Keratinocyte (primary cell): Measurements from ENCODE around the gene PSMG1. TPM values are rescaled to one million over a fixed set of nuclear protein-coding genes. Genes with fewer than 3 reads are reported as not detected.

Experiments used
- DNase-seq: peaks from one replicate; pipeline ENCODE4 v3.0.0-alpha.2; 2011; ENCODE audit warnings: low read depth, missing footprints, low spot score
- FAIRE-seq: peaks from 2 replicates; lab custom pipeline; 2011; peaks lifted over from hg19 to GRCh38; lab: Jason Lieb, UNC
- H2AFZ ChIP-seq: 2 replicates; pipeline ENCODE4 v1.6.0; 2012; ENCODE audit warnings: low read length, control low read depth, inconsistent platforms; ENCODE audit not compliant: control insufficient read depth
- H3K27ac ChIP-seq: 2 replicates; pipeline ENCODE4 v1.5.1; 2011; ENCODE audit warnings: low read length; ENCODE audit not compliant: control insufficient read depth, insufficient read depth
- H3K27me3 ChIP-seq: 3 replicates; pipeline ENCODE4 v1.6.0; 2011; ENCODE audit warnings: low read length; ENCODE audit not compliant: control insufficient read depth, insufficient read depth; ENCODE audit errors: extremely low read depth
- H3K36me3 ChIP-seq, 2 experiments: 2 replicates in 1 of 2; 3 replicates in 1 of 2; pipeline ENCODE4 v1.5.1; 2011; ENCODE audit warnings: low read length in 2 of 2, mild to moderate bottlenecking in 1 of 2; ENCODE audit not compliant: control insufficient read depth in 2 of 2, insufficient read depth in 2 of 2; ENCODE audit errors: extremely low read depth in 1 of 2
- H3K4me1 ChIP-seq: 3 replicates; pipeline ENCODE4 v1.5.1; 2011; ENCODE audit warnings: low read length; ENCODE audit not compliant: control insufficient read depth, insufficient read depth; ENCODE audit errors: extremely low read depth
- H3K4me2 ChIP-seq: 3 replicates; pipeline ENCODE4 v1.6.0; 2011; ENCODE audit warnings: low read depth, low read length; ENCODE audit not compliant: control insufficient read depth, insufficient read depth; ENCODE audit errors: extremely low read depth
- H3K4me3 ChIP-seq, 3 experiments: fragments of 200-600 bp in 1 of 3; sonication (generic) in 1 of 3; 2 replicates in 2 of 3; 3 replicates in 1 of 3; pipeline ENCODE4 v1.5.1; 2011 to 2016; ENCODE audit warnings: low read length in 3 of 3, mild to moderate bottlenecking in 3 of 3, control low read depth in 2 of 3, inconsistent platforms in 1 of 3, low read depth in 1 of 3, mixed read lengths in 1 of 3, mixed run types in 1 of 3, moderate library complexity in 1 of 3; ENCODE audit not compliant: control insufficient read depth in 2 of 3, insufficient read depth in 2 of 3; ENCODE audit errors: extremely low read depth in 1 of 3
- H3K79me2 ChIP-seq: 2 replicates; pipeline ENCODE4 v1.6.0; 2012; ENCODE audit warnings: low read length; ENCODE audit not compliant: control insufficient read depth, insufficient read depth
- H3K9ac ChIP-seq: 3 replicates; pipeline ENCODE4 v1.6.0; 2011; ENCODE audit warnings: low read length; ENCODE audit not compliant: control insufficient read depth, insufficient read depth; ENCODE audit errors: extremely low read depth
- H3K9me1 ChIP-seq: 3 replicates; pipeline ENCODE4 v1.6.0; 2011; ENCODE audit warnings: low read length; ENCODE audit not compliant: control insufficient read depth, insufficient read depth; ENCODE audit errors: extremely low read depth
- H3K9me3 ChIP-seq: 2 replicates; pipeline ENCODE4 v1.5.1; 2012; ENCODE audit warnings: low read depth, low read length; ENCODE audit not compliant: control insufficient read depth
- H4K20me1 ChIP-seq: 3 replicates; pipeline ENCODE4 v1.6.0; 2011; ENCODE audit warnings: low read length; ENCODE audit not compliant: control insufficient read depth, insufficient read depth; ENCODE audit errors: extremely low read depth
- CTCF ChIP-seq, 3 experiments: IDR thresholded peaks in 1 of 3; conservative IDR thresholded peaks in 1 of 3; optimal IDR thresholded peaks in 1 of 3; 2 replicates in 2 of 3; 3 replicates in 1 of 3; pipeline versions ENCODE3 to v1.5.1; 2011; ENCODE audit warnings: low read length in 3 of 3, mild to moderate bottlenecking in 3 of 3, moderate library complexity in 2 of 3, control low read depth in 1 of 3, inconsistent platforms in 1 of 3; ENCODE audit not compliant: insufficient read depth in 2 of 3; ENCODE audit errors: extremely low read depth in 1 of 3
- EZH2 ChIP-seq: IDR thresholded peaks from one replicate; pipeline ENCODE4 v1.6.1; 2012; ENCODE audit warnings: inconsistent platforms, mild to moderate bottlenecking, low read length, moderate library complexity
- dilution Hi-C: fragments of 300-500 bp; cut with MboI; formaldehyde crosslinking; loops from one replicate; pipeline ENCODE4 v1.7.0; 2020; ENCODE audit warnings: low sequenced_read_pairs; ENCODE audit not compliant: extremely low pct_ligation_motif_present
- polyA plus RNA-seq, 5 experiments: library from polyadenylated mRNA; depleted of rRNA in 3 of 5; stranded (reverse) in 3 of 5; stranded (forward) in 1 of 5; unstranded in 1 of 5; fragments of >200 nt; gene quantifications; 1 replicate in 1 of 5; 2 replicates in 3 of 5; 3 replicates in 1 of 5; pipeline versions ENCODE4 v1.2.1 to v1.2.3, GENCODE V29; 2011 to 2012; ENCODE audit warnings: missing spikeins in 2 of 5, low read depth in 1 of 5, low replicate concordance in 1 of 5

Gene PSMG1
- polyA plus RNA-seq, 1 donor (not counting 4 experiments of a cell fraction or from before 2014, with no cell fraction given): 91.8 TPM

GRCh38 chr21:39181205-39181818 lies 1.9 kb downstream of the PSMG1 start:
- peaks cover 6 to 11% of the 10 kb centered on the region in 2 experiments for H3K36me3 ChIP-seq
- no peaks in the 10 kb centered on the region for H4K20me1 ChIP-seq
- peak overlapping the region; percentile 94 for H3K9ac ChIP-seq
- no peaks in the 10 kb centered on the region for H3K27me3 ChIP-seq
- no peaks in the 10 kb centered on the region for H3K9me1 ChIP-seq
- H2AFZ ChIP-seq: no peak overlapping the region
- H3K4me3 ChIP-seq: peak overlapping the region in 2 of 3 experiments; percentile 86 to 91
- H3K4me2 ChIP-seq: peak overlapping the region; percentile 90
- TF ChIP-seq EZH2: no peak
- no peak for TF ChIP-seq CTCF (optimal IDR thresholded peaks at IDR 0.05 in 1 of 3, IDR thresholded peaks at IDR 0.05 in 1 of 3, conservative IDR thresholded peaks at IDR 0.05 in 1 of 3; ENCODE audit: extremely low read depth in 1 of 3, insufficient read depth in 2 of 3, low read length in 3 of 3)
- no peaks in the 10 kb centered on the region for H3K9me3 ChIP-seq
- H3K79me2 ChIP-seq: peaks cover 34% of the 10 kb centered on the region
- dilution Hi-C loops: no loop called here
- H3K27ac ChIP-seq: no peak overlapping the region
- H3K4me1 ChIP-seq: peaks cover 19% of the 10 kb centered on the region
- DNase-seq (no peak), FAIRE-seq (no peak)

- Histone ChIP-seq H3K9ac (no peak overlapping the region), H3K27ac (no peak overlapping the region), H3K27me3 (no peaks in the 10 kb centered on the region), H4K20me1 (no peaks in the 10 kb centered on the region), H3K9me1 (no peaks in the 10 kb centered on the region), H3K79me2 (peaks cover 36% of the 10 kb centered on the region), H3K36me3 (peaks cover 8 to 19% of the 10 kb centered on the region in 2 experiments), H2AFZ (no peak overlapping the region), H3K4me3 (no peak overlapping the region), H3K4me2 (no peak overlapping the region), H3K4me1 (peaks cover 13% of the 10 kb centered on the region), H3K9me3 (no peaks in the 10 kb centered on the region)
- no peak for TF ChIP-seq EZH2
- peak in 2 of 3 experiments; percentile 16 to 34 for TF ChIP-seq CTCF (optimal IDR thresholded peaks at IDR 0.05 in 1 of 3, IDR thresholded peaks at IDR 0.05 in 1 of 3, conservative IDR thresholded peaks at IDR 0.05 in 1 of 3; ENCODE audit: extremely low read depth in 1 of 3, insufficient read depth in 2 of 3, low read length in 3 of 3)
- DNase-seq (no peak), FAIRE-seq (no peak)
- dilution Hi-C loops: no loop called here
These were observed 2.7 kb downstream of the PSMG1 start for GRCh38 chr21:39180429-39181019.
